GM18507 (cell line): ENCODE data around the gene PLSCR4.

Experiments used
- DNase-seq: peaks from one replicate; pipeline ENCODE4 v3.0.0; 2011; ENCODE audit warnings: low read depth; ENCODE audit not compliant: insufficient read length; ENCODE audit errors: extremely low spot score
- FAIRE-seq: peaks from 2 replicates; lab custom pipeline; 2011; peaks lifted over from hg19 to GRCh38; lab: Jason Lieb, UNC

The PLSCR4 gene

GRCh38 chr3:146200461-146201220 is 50.3 kb downstream of the PLSCR4 start:
- DNase-seq (no peak), FAIRE-seq (no peak)

DNA sequence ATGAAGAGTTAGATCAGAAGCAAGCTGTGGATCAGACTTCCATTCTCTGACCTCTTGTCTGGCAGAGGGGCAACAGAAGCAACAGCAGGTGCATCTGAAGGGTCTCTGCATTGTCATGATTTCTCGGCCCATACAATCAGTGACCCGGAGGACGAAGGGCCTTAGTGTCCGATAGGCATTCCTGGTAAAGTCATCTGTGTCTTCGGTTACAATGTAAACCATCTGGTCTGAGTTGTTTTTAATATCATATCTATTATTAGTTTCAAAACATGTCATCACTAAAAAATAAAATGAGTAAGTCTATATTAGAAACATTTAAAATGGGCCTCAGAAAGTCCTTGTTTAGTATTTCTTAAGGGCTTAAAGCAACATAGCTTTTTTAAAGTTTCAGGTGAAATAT is 51.1 kb downstream of the PLSCR4 start:
- DNase-seq (no peak), FAIRE-seq (no peak)

DNA sequence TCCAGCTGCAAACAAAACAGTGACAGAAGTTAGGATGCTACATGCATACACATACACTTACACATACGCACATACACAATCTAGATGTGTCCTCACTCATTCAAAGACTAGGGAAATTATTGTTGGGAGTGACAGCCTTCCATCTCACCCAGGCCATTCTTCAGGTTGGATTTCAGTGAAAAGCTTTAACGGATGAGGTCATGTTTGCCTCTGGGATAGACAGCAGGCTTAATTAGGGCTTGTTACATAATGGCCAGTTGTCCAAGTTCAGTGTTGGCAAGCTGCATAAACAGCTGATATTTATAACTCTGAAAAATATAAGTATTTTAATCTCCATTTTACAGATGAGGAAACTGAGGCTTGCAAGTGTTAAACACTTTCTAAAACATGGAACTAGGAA is 54.1 kb downstream of the PLSCR4 start:
- no peak for FAIRE-seq
- no peak for DNase-seq

GRCh38 chr3:146195605-146196004 is 55.3 kb downstream of the PLSCR4 start:
- DNase-seq (no peak), FAIRE-seq (no peak)

DNA sequence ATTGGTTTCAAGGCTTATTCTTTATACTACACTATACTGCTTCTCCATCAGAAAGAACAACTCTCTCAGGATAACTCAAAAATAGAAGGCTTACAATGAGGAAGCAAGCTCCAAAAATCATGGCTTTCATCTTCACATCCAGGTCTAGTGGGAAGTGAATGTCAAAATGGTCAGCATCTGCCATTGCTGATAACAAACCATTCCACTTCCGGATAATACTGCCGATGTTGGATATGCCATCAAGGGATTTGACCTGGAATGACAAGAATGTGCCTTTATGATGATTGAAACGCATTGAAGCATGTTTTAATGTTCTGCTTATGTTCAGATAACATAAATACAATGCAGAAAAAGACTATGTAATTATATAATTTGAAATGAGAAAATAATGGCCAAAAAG is 55.9 kb downstream of the PLSCR4 start:
- no peak for FAIRE-seq
- no peak for DNase-seq

- FAIRE-seq (no peak), DNase-seq (no peak)
Measured at GRCh38 chr3:146191051-146191450, 59.9 kb downstream of the PLSCR4 start.

GRCh38 chr3:146189519-146190173 is 61.3 kb downstream of the PLSCR4 start:
- DNase-seq: peak; percentile 7
- FAIRE-seq: peak; percentile 76

- no peak for DNase-seq
- no peak for FAIRE-seq
Measured at GRCh38 chr3:146187334-146187950, 63.5 kb downstream of the PLSCR4 start.

GRCh38 chr3:146184241-146185015 is 66.5 kb downstream of the PLSCR4 start:
- no peak for DNase-seq
- FAIRE-seq: no peak

GRCh38 chr3:146181216-146181615 is 69.7 kb downstream of the PLSCR4 start:
- FAIRE-seq (no peak), DNase-seq (no peak)

DNA sequence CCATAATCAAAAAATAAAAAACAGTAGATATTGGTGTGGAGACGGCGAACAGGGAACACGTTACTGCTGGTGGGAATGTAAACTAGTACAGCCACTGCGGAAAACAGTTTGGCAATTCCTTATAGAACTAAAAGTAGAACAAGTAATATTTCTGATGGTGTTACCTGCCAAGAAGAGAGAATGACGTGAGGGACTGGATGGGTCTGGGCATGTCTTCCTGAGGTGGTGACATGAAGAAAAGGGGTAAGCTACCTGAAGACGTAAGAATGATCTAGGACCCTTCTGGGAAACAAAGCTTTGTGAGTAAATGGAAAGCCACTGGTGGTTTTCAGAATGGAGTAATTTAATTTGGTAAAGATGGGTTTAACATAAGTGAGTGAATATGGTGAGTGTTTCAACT is 70.5 kb downstream of the PLSCR4 start:
- DNase-seq (no peak), FAIRE-seq (no peak)

DNA sequence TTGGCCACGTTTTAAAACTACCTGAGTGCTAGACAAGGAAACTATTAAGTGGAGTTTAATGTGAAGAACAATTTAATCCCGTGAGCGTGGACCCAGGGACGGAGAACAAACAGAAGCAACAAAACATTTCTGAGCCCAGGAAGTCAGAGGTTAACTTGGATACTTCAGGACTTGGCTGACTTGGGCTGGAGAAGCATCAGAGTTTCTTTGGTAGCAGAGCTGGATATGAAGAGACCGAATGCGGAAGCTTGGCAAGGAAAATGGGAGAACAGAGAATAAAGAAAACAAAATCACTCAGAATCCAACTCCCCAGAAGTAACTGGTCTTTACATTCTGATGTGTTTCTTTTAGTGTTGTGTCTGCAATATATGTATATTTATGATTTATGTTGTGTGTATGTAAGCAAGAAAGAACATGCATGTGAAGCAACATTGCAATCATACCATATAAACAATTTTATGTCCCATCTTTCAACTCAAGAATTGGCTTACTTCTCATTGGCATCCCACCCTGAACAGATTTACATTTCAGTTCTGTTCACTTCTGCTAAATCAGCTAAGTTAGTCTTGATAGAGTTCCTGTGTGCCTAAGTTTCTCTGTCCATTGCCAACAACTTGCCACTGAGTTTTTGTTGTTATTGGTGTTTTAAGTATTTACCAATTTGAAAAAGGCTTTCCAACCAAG is 72.8 kb downstream of the PLSCR4 start:
- no peak for DNase-seq
- FAIRE-seq: no peak

DNA sequence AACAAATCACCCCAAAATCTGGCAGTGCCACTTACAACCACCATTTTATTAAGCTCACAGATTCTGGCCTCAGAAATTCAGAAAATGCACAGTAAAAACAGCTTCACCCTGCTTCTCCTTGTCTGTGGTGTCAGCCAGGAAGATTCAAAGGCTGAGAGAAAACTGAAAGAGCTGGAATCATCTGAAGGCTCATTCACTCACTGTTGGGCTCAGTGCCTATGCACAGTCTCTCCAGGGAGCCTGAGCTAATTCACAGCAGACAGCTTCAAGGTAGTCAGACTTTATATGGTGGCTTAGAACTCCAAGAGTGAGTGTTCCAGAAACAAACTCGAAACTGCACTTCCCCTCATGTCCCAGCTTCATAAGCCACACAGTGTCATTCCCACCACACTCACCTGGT is 73.4 kb downstream of the PLSCR4 start:
- FAIRE-seq (no peak), DNase-seq (no peak)

- FAIRE-seq (no peak), DNase-seq (no peak)
Measured at GRCh38 chr3:146177072-146177471, 73.8 kb downstream of the PLSCR4 start.

GRCh38 chr3:146172586-146172985 is 78.3 kb downstream of the PLSCR4 start:
- FAIRE-seq: no peak

GRCh38 chr3:146170591-146170990 is 80.3 kb downstream of the PLSCR4 start:
- FAIRE-seq: no peak

More at GRCh38 chr3:146172586-146172985, 78.3 kb downstream of the PLSCR4 start:
- no peak for DNase-seq

GRCh38 chr3:146169891-146170290 is 81.0 kb downstream of the PLSCR4 start:
- no peak for FAIRE-seq
- no peak for DNase-seq

More at GRCh38 chr3:146170591-146170990, 80.3 kb downstream of the PLSCR4 start:
- no peak for DNase-seq

DNA sequence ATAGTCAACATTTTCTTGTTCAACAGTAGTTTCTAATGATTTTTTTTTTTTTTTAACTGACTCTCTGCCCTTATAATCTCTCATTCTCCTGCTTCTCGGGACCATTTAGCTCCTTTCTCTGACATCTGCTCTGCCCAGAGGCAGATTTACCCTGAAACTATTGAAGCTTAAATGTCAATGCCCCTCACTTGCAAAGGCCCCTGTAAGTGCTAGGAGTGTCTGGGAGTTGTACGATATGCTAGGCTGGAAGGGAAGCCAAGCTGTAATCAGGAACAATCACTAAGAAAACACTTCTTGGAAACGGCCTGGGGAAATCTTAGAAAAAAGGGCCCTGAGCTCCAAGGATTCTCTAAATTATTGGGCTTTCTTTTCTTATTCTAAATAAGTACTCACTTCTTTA is 84.1 kb downstream of the PLSCR4 start:
- FAIRE-seq (no peak), DNase-seq (no peak)

DNA sequence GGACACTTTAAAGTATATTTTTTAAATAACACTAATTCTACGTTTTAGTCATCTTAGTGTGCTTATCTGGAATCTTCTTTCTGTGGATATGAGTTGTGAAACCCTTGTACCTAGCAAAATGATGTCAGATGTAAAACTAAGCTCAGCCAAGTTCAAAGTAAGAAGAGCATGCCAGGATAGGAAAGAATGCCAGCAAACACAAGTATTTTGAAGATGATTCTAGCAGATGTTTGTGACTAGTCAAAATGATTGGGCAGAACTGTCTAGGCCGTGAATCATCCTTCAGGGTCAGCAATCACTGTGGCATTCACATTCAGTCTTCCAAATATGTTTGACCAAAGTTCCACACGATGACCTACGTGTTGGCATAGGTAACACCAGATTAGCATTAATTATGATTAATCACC is 84.5 kb downstream of the PLSCR4 start:
- DNase-seq (no peak), FAIRE-seq (no peak)
